ENCODE data around the gene XKR7. TPM values are rescaled to one million over a fixed set of nuclear protein-coding genes. Genes with fewer than 3 reads are reported as not detected.
A peak's percentile ranks its signal among the peaks of the same experiment; 100 is the strongest.

Gene XKR7
- total RNA-seq, 1 donor from 2014 or later: 0.48 TPM

GRCh38 chr20:31954500-31954899, 13.5 kb upstream of the XKR7 start:
- H3K36me3 ChIP-seq (ENCODE audit: insufficient read depth, low read length): no peaks in the 10 kb centered on the region
- no peak overlapping the region for H3K4me2 ChIP-seq (ENCODE audit: low read length)
- no peak for FAIRE-seq
- H3K27ac ChIP-seq (ENCODE audit: low read depth, low read length): no peak overlapping the region
- Mint-ChIP-seq H3K36me3 (ENCODE audit: low read depth, unreplicated experiment) (peaks cover 2% of the 10 kb centered on the region), H3K4me3 (ENCODE audit: unreplicated experiment) (no peak overlapping the region), H3K27me3 (ENCODE audit: low read depth, unreplicated experiment) (peaks cover 31% of the 10 kb centered on the region), H3K9me3 (ENCODE audit: unreplicated experiment) (no peaks in the 10 kb centered on the region), H3K27ac (ENCODE audit: unreplicated experiment) (peak overlapping the region; percentile 1), H3K4me1 (ENCODE audit: low read depth, unreplicated experiment) (peaks cover 6% of the 10 kb centered on the region)
- no peak for DNase-seq (ENCODE audit: low read depth)
- TF ChIP-seq EZH2 (IDR thresholded peaks at IDR 0.05; ENCODE audit: insufficient read depth, low read length) (no peak), CTCF (IDR thresholded peaks at IDR 0.05; ENCODE audit: insufficient read depth, low read depth, low read length) (no peak)
- peaks cover 11% of the 10 kb centered on the region for H3K4me1 ChIP-seq (ENCODE audit: insufficient read depth, low read length)
- peaks cover 19% of the 10 kb centered on the region for H4K20me1 ChIP-seq (ENCODE audit: insufficient read depth, low read length)
- no peak overlapping the region for H3K9ac ChIP-seq (ENCODE audit: low read length)
- H2AFZ ChIP-seq (ENCODE audit: low read depth, low read length): no peak overlapping the region
- no peak overlapping the region for H3K4me3 ChIP-seq (ENCODE audit: insufficient read depth, low read depth, low read length)
- H3K27me3 ChIP-seq (ENCODE audit: insufficient read depth, low read length): peaks cover 17% of the 10 kb centered on the region
- no peaks in the 10 kb centered on the region for H3K9me3 ChIP-seq (ENCODE audit: insufficient read depth, low read depth, low read length)
- peaks cover 23% of the 10 kb centered on the region for H3K79me2 ChIP-seq (ENCODE audit: insufficient read depth, low read length)

DNA sequence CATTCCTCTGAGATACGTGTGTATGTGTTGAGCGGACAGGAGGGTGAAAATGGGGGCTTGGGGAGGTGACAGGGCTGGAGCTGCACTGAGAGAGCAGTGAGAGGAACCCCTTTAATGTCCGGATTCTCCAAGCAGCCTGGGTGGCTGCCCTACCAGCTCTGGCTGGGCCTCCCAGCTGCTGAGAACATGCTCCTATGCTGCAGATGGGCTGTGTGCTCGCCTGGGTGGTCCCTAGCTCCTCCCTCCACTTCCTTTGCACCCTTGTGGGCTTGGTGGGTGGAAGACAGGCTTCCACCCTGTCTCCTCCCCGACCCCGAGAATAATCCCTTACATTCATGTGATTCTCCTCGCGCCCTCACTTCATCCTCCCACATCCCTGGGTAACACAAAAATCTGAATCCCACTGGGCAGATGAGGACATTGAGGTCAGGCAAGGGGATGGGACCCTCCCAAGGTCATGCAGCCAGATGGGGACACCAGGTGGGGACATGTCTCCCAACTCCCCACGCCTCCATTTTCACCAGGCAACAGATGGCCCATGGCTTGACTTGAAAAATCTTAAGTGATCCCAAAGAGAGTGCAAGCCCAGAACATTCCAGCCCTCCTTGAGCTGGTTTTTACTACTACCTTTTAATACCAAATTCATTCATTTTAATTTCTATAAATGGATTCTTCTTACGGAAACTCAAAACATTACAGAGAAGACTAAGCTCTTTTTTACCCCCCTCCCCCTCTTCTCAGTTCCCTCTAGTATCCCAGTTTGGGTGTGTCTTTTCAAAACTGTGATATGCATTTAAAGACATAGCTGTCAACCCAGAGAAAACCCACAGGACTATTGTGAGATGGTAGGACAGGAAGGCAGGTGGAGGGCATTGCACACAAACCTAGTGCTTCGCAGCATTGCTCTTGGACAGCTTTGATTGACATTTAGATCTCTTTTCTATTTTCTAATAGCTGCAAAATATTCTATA, 11.1 kb upstream of the XKR7 start:
- Histone ChIP-seq H3K79me2 (ENCODE audit: insufficient read depth, low read length) (no peaks in the 10 kb centered on the region), H3K4me3 (ENCODE audit: insufficient read depth, low read depth, low read length) (no peak overlapping the region), H3K27me3 (ENCODE audit: insufficient read depth, low read length) (peaks cover 24% of the 10 kb centered on the region), H3K27ac (ENCODE audit: low read depth, low read length) (no peak overlapping the region), H3K4me2 (ENCODE audit: low read length) (no peak overlapping the region), H3K36me3 (ENCODE audit: insufficient read depth, low read length) (no peaks in the 10 kb centered on the region), H2AFZ (ENCODE audit: low read depth, low read length) (no peak overlapping the region), H3K9me3 (ENCODE audit: insufficient read depth, low read depth, low read length) (no peaks in the 10 kb centered on the region), H4K20me1 (ENCODE audit: insufficient read depth, low read length) (no peaks in the 10 kb centered on the region), H3K9ac (ENCODE audit: low read length) (no peak overlapping the region), H3K4me1 (ENCODE audit: insufficient read depth, low read length) (no peaks in the 10 kb centered on the region)
- Mint-ChIP-seq H3K27me3 (ENCODE audit: low read depth, unreplicated experiment) (peaks cover 43% of the 10 kb centered on the region), H3K36me3 (ENCODE audit: low read depth, unreplicated experiment) (no peaks in the 10 kb centered on the region), H3K27ac (ENCODE audit: unreplicated experiment) (no peak overlapping the region), H3K9me3 (ENCODE audit: unreplicated experiment) (no peaks in the 10 kb centered on the region), H3K4me1 (ENCODE audit: low read depth, unreplicated experiment) (no peaks in the 10 kb centered on the region), H3K4me3 (ENCODE audit: unreplicated experiment) (no peak overlapping the region)
- no peak for FAIRE-seq
- TF ChIP-seq EZH2 (IDR thresholded peaks at IDR 0.05; ENCODE audit: insufficient read depth, low read length): no peak
- TF ChIP-seq CTCF (IDR thresholded peaks at IDR 0.05; ENCODE audit: insufficient read depth, low read depth, low read length): no peak
- no peak for DNase-seq (ENCODE audit: low read depth)

DNA sequence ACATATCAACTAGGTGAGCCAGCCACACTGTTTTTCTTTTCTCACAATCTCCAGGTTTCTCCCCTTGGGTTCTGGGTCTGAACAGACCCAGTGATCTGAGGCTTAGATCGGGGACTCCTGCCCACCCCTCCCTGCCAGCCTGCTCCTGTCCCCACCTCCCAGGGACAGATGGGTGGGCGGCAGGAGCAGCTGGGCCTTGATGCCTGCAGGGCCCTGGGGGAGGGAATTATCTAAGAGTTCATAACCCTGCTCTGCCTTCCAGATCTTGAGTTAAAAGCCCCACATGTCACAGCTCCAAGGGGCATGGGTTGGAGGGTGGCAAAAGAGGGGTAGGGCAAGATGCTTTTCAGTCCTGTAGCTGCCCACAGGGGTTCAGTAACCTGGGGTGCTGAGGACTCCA, 5.2 kb upstream of the XKR7 start:
- TF ChIP-seq CTCF (IDR thresholded peaks at IDR 0.05; ENCODE audit: insufficient read depth, low read depth, low read length) (no peak), EZH2 (IDR thresholded peaks at IDR 0.05; ENCODE audit: insufficient read depth, low read length) (no peak)
- Histone ChIP-seq H3K36me3 (ENCODE audit: insufficient read depth, low read length) (no peaks in the 10 kb centered on the region), H3K4me2 (ENCODE audit: low read length) (no peak overlapping the region), H3K4me1 (ENCODE audit: insufficient read depth, low read length) (no peaks in the 10 kb centered on the region), H3K9ac (ENCODE audit: low read length) (no peak overlapping the region), H3K9me3 (ENCODE audit: insufficient read depth, low read depth, low read length) (no peaks in the 10 kb centered on the region), H3K79me2 (ENCODE audit: insufficient read depth, low read length) (no peaks in the 10 kb centered on the region), H2AFZ (ENCODE audit: low read depth, low read length) (no peak overlapping the region), H3K4me3 (ENCODE audit: insufficient read depth, low read depth, low read length) (no peak overlapping the region), H4K20me1 (ENCODE audit: insufficient read depth, low read length) (no peaks in the 10 kb centered on the region), H3K27ac (ENCODE audit: low read depth, low read length) (no peak overlapping the region), H3K27me3 (ENCODE audit: insufficient read depth, low read length) (peaks cover 42% of the 10 kb centered on the region)
- Mint-ChIP-seq H3K4me3 (ENCODE audit: unreplicated experiment) (no peak overlapping the region), H3K4me1 (ENCODE audit: low read depth, unreplicated experiment) (no peaks in the 10 kb centered on the region), H3K27me3 (ENCODE audit: low read depth, unreplicated experiment) (peaks cover 63% of the 10 kb centered on the region), H3K27ac (ENCODE audit: unreplicated experiment) (no peak overlapping the region), H3K9me3 (ENCODE audit: unreplicated experiment) (peaks cover 1% of the 10 kb centered on the region), H3K36me3 (ENCODE audit: low read depth, unreplicated experiment) (no peaks in the 10 kb centered on the region)
- FAIRE-seq: no peak
- DNase-seq (ENCODE audit: low read depth): no peak
